ENCODE data around the gene HAUS5. TPM values are rescaled to one million over a fixed set of nuclear protein-coding genes. Genes with fewer than 3 reads are reported as not detected.
A peak's percentile ranks its signal among the peaks of the same experiment; 100 is the strongest.

Gene HAUS5
- total RNA-seq, 3 donors from 2014 or later (not counting 1 experiment from before 2014, with no cell fraction given), result 17.5 to 26.4 (median 21.6) TPM

DNA sequence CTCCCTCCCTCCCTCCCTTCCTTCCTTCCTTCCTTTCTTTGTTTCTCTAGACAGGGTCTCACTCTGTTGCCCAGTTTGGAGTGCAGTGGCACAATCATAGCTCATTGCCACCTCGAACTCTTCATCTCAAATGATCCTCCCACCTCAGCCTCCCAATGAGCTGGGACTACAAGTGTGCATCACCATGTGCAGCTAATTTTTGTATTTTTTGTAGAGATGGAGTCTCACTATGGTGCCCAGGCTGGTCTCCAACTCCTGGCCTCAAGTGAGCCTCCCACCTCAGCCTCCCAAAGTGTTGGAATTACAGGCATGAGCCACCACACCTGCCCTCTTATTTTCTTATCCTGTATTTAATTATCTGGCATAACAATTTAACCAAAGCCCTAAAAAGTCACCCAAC lies 58.2 kb downstream of the HAUS5 start:
- Histone ChIP-seq H3K36me3 (ENCODE audit: control insufficient read depth, insufficient read depth, low read length) (no peaks in the 10 kb centered on the region), H3K9me3 (ENCODE audit: control insufficient read depth, insufficient read depth, low read length) (no peaks in the 10 kb centered on the region), H3K4me3 (ENCODE audit: low read length) (no peak overlapping the region), H3K27me3 (ENCODE audit: control insufficient read depth, insufficient read depth, low read length) (peaks cover 11% of the 10 kb centered on the region), H3K27ac (ENCODE audit: low read length) (no peak overlapping the region), H3K4me1 (ENCODE audit: control insufficient read depth, insufficient read depth, low read length) (peaks cover 12% of the 10 kb centered on the region)
- H3K4me1 Mint-ChIP-seq, result peaks cover 0 to 8% of the 10 kb centered on the region in 2 donors
- no peak overlapping the region for H3K4me3 Mint-ChIP-seq
- DNase-seq (no peak), ATAC-seq (no peak)
- no peaks in the 10 kb centered on the region for H3K9me3 Mint-ChIP-seq
- intact Hi-C loops (cut with micrococcal nuclease), result no loop called here
- TF ChIP-seq, protein P1, sequence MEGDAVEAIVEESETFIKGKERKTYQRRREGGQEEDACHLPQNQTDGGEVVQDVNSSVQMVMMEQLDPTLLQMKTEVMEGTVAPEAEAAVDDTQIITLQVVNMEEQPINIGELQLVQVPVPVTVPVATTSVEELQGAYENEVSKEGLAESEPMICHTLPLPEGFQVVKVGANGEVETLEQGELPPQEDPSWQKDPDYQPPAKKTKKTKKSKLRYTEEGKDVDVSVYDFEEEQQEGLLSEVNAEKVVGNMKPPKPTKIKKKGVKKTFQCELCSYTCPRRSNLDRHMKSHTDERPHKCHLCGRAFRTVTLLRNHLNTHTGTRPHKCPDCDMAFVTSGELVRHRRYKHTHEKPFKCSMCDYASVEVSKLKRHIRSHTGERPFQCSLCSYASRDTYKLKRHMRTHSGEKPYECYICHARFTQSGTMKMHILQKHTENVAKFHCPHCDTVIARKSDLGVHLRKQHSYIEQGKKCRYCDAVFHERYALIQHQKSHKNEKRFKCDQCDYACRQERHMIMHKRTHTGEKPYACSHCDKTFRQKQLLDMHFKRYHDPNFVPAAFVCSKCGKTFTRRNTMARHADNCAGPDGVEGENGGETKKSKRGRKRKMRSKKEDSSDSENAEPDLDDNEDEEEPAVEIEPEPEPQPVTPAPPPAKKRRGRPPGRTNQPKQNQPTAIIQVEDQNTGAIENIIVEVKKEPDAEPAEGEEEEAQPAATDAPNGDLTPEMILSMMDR (IDR thresholded peaks at IDR 0.05), result no peak
- no peak overlapping the region for H3K27ac Mint-ChIP-seq
- H3K27me3 Mint-ChIP-seq (ENCODE audit: low read depth in 2 of 2), result peaks cover 27 to 30% of the 10 kb centered on the region in 2 donors
- H3K36me3 Mint-ChIP-seq, result no peaks in the 10 kb centered on the region
- WGBS (ENCODE audit: insufficient coverage), result 83% methylated on average over 1 of the region's 1 CpG

DNA sequence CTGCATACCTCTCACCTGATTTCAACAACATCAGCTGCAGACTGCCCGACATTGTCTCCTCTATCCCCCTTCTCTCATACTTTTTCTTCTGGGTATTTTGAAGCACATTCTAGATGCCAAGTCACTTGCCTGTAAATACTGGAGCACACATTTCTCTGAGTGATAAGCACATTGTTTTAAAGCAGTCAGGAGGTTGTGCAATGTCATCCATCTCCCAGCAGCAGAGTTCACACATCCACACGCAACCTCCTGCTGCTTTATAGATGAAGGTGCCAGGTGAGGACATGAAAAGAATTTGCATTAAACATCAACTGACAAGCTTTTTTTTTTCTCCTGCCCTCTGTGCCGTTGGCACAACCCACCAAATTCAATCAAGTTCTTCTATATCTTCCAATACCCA lies 59.3 kb downstream of the HAUS5 start:
- no peaks in the 10 kb centered on the region for H3K36me3 ChIP-seq (ENCODE audit: control insufficient read depth, insufficient read depth, low read length)
- WGBS (ENCODE audit: insufficient coverage), result 43% methylated on average over 3 of the region's 3 CpGs
- H3K9me3 ChIP-seq (ENCODE audit: control insufficient read depth, insufficient read depth, low read length), result no peaks in the 10 kb centered on the region
- ATAC-seq, result no peak
- Mint-ChIP-seq H3K36me3 (no peaks in the 10 kb centered on the region), H3K4me3 (no peak overlapping the region), H3K27ac (no peak overlapping the region), H3K9me3 (no peaks in the 10 kb centered on the region), H3K4me1 (peaks cover 0 to 8% of the 10 kb centered on the region in 2 donors), H3K27me3 (ENCODE audit: low read depth in 2 of 2) (peaks cover 34 to 35% of the 10 kb centered on the region in 2 donors)
- no peak for DNase-seq
- TF ChIP-seq, protein P1 (IDR thresholded peaks at IDR 0.05), result no peak
- H3K4me3 ChIP-seq (ENCODE audit: low read length), result no peak overlapping the region
- intact Hi-C loops (cut with micrococcal nuclease), result no loop called here
- H3K27ac ChIP-seq (ENCODE audit: low read length), result no peak overlapping the region
- H3K27me3 ChIP-seq (ENCODE audit: control insufficient read depth, insufficient read depth, low read length), result peaks cover 11% of the 10 kb centered on the region
- peaks cover 12% of the 10 kb centered on the region for H3K4me1 ChIP-seq (ENCODE audit: control insufficient read depth, insufficient read depth, low read length)

DNA sequence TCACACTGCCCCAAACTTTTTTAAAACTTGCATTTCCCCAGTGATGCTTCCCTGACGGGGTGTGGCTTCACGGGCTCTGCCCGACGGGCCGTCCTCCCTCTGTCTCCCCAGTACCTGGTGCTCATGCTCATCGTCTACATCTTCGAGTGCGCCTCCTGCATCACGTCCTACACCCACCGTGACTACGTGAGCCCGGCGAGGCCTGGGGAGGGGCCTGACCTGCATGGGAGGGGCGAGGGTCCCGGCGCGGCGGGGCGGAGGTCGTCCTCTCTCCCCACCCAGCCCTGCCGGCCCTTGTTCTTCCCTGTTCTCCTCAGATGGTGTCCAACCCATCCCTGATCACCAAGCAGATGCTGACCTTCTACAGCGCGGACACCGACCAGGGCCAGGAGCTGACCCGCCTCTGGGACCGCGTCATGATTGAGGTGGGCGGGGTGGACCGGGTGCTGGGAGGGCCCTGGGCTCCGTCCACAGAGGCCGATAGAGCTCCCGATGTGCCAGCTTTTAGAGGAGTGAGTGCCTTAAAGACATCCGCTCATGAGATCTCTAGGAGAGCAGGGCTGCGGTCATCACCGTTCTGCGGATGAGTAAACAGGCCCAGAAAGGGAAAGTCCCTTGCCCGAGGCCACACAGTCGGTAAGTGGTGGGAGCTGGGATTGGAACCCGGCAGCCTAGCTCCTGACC lies 60.7 kb downstream of the HAUS5 start:
- intact Hi-C loops (cut with micrococcal nuclease), result no loop called here
- peak; percentile 66 to 84 (median 83) for ATAC-seq

More for the DNA sequence above, 60.7 kb downstream of the HAUS5 start:
- peak overlapping the region; percentile 43 for H3K4me3 ChIP-seq (ENCODE audit: low read length)
- 7% methylated on average over 39 of the region's 39 CpGs for WGBS (ENCODE audit: insufficient coverage)
- H3K27ac Mint-ChIP-seq, result peak overlapping the region in 1 of 2 donors; percentile 49
- no peaks in the 10 kb centered on the region for H3K36me3 ChIP-seq (ENCODE audit: control insufficient read depth, insufficient read depth, low read length)
- peaks cover 11% of the 10 kb centered on the region for H3K27me3 ChIP-seq (ENCODE audit: control insufficient read depth, insufficient read depth, low read length)
- peak overlapping the region; percentile 79 for H3K4me3 Mint-ChIP-seq
- H3K4me1 Mint-ChIP-seq, result peaks cover 0 to 8% of the 10 kb centered on the region in 2 donors
- H3K9me3 Mint-ChIP-seq, result no peaks in the 10 kb centered on the region
- no peaks in the 10 kb centered on the region for H3K36me3 Mint-ChIP-seq
- no peaks in the 10 kb centered on the region for H3K9me3 ChIP-seq (ENCODE audit: control insufficient read depth, insufficient read depth, low read length)
- peaks cover 34 to 39% of the 10 kb centered on the region in 2 donors for H3K27me3 Mint-ChIP-seq (ENCODE audit: low read depth in 2 of 2)
- TF ChIP-seq, protein P1 (IDR thresholded peaks at IDR 0.05), result no peak
- H3K4me1 ChIP-seq (ENCODE audit: control insufficient read depth, insufficient read depth, low read length), result peaks cover 12% of the 10 kb centered on the region
- DNase-seq, result peak in 1 of 2 donors; percentile 66
- H3K27ac ChIP-seq (ENCODE audit: low read length), result no peak overlapping the region

Other genes starting within 250 kb of the HAUS5 start
- 1 to 10 TPM in 1 of 3 donors, under 1 TPM in 1, not detected in 1; 0.19 to 1.5 TPM for gene GPR42, start 241.7 kb upstream of the HAUS5 start, total RNA-seq
- 1 to 10 TPM in 2 of 3 donors, under 1 TPM in 1; 0.70 to 8.6 (median 1.6) TPM for gene FFAR2, start 164.5 kb upstream of the HAUS5 start, total RNA-seq
- not detected for gene KRTDAP, start 122.3 kb upstream of the HAUS5 start, total RNA-seq
- 10 to 100 TPM; 10.7 to 15.3 (median 11.3) TPM for gene DMKN, start 99.1 kb upstream of the HAUS5 start, total RNA-seq
- not detected for gene SBSN, start 84.4 kb upstream of the HAUS5 start, total RNA-seq
- not detected for gene GAPDHS, start 79.3 kb upstream of the HAUS5 start, total RNA-seq
- 10 to 100 TPM; 30.6 to 37.9 (median 31.2) TPM for gene TMEM147, start 67.1 kb upstream of the HAUS5 start, total RNA-seq
- gene ATP4A, start 49.1 kb upstream of the HAUS5 start, total RNA-seq, result not detected
- not detected for gene PMIS2, start 26.6 kb upstream of the HAUS5 start, total RNA-seq
- gene RBM42, start 16.3 kb downstream of the HAUS5 start, total RNA-seq, result 10 to 100 TPM; 51.6 to 61.7 (median 58.2) TPM
- 1 to 10 TPM in 1 of 3 donors, under 1 TPM in 2; 0.48 to 2.0 (median 0.87) TPM for gene ETV2, start 29.0 kb downstream of the HAUS5 start, total RNA-seq
- gene COX6B1, start 35.6 kb downstream of the HAUS5 start, total RNA-seq, result 100 to 1,000 TPM; 213 to 247 (median 215) TPM
- not detected for gene UPK1A, start 53.8 kb downstream of the HAUS5 start, total RNA-seq
- 1 to 10 TPM in 1 of 3 donors, under 1 TPM in 2; 0.27 to 1.8 (median 0.35) TPM for gene ZBTB32, start 91.8 kb downstream of the HAUS5 start, total RNA-seq
- 10 to 100 TPM; 60.8 to 70.9 (median 70.7) TPM for gene KMT2B, start 105.3 kb downstream of the HAUS5 start, total RNA-seq
- gene IGFLR1, start 129.7 kb downstream of the HAUS5 start, total RNA-seq, result 10 to 100 TPM; 57.7 to 75.6 (median 69.6) TPM
- gene U2AF1L4, start 132.7 kb downstream of the HAUS5 start, total RNA-seq, result 10 to 100 TPM; 63.7 to 78.2 (median 73.0) TPM
- gene PSENEN, start 132.9 kb downstream of the HAUS5 start, total RNA-seq, result 10 to 100 TPM; 38.5 to 45.0 (median 41.0) TPM
- gene LIN37, start 135.8 kb downstream of the HAUS5 start, total RNA-seq, result 10 to 100 TPM; 16.7 to 22.1 (median 18.2) TPM
- not detected for gene HSPB6, start 144.3 kb downstream of the HAUS5 start, total RNA-seq
- 10 to 100 TPM; 33.1 to 40.2 (median 35.9) TPM for gene PROSER3, start 145.4 kb downstream of the HAUS5 start, total RNA-seq
- gene ARHGAP33, start 162.8 kb downstream of the HAUS5 start, total RNA-seq, result 10 to 100 TPM; 34.4 to 39.3 (median 37.5) TPM
- gene PRODH2, start 200.1 kb downstream of the HAUS5 start, total RNA-seq, result not detected
- gene NPHS1, start 239.8 kb downstream of the HAUS5 start, total RNA-seq, result under 1 TPM in 1 of 3 donors, not detected in 2; 0.93 TPM
- under 1 TPM in 1 of 3 donors, not detected in 2; 0.27 TPM for gene KIRREL2, start 244.2 kb downstream of the HAUS5 start, total RNA-seq